IMR-90 (cell line): Measurements from ENCODE around the gene SMG1. TPM values are rescaled to one million over a fixed set of nuclear protein-coding genes. Genes with fewer than 3 reads are reported as not detected.

Experiments used
- ATAC-seq: fragments of 200-7000 bp; cut with Tn5 transposase; 2 replicates; pipeline ENCODE4 v1.9.1; 2020; ENCODE audit warnings: low read depth, mild to moderate bottlenecking, moderate library complexity
- BruUV-seq: library from RNA; stranded (reverse); fragments of 400-500 nt; replicated peaks from 2 replicates; lab custom pipeline; 2021; lab: Mats Ljungman, UMichigan
- CTCF ChIA-PET: fragments of 300-600 bp; formaldehyde crosslinking; extraction: SDS; loops from one replicate; lab custom pipeline; 2021; ENCODE audit warnings: antibody characterized with exemption; lab: Yijun Ruan, JAX
- POLR2A ChIA-PET: fragments of 300-600 bp; sonication (Branson Sonifier 250); formaldehyde crosslinking; loops from one replicate; lab custom pipeline; 2022; ENCODE audit warnings: antibody characterized with exemption; ENCODE audit not compliant: unreplicated experiment; lab: Charles Lee
- DNase-seq: peaks from one replicate; pipeline ENCODE4 v3.0.0; 2013
- H2AFZ ChIP-seq: replicated peaks from 2 replicates; pipeline ENCODE3; 2013; ENCODE audit warnings: low read length, mild to moderate bottlenecking; ENCODE audit not compliant: poor library complexity
- H2AK5ac ChIP-seq: 2 replicates; pipeline ENCODE4 v1.6.1; 2013; ENCODE audit warnings: low read depth, low read length, inconsistent platforms
- H2AK9ac ChIP-seq: replicated peaks from 2 replicates; pipeline ENCODE3; 2013; ENCODE audit warnings: mild to moderate bottlenecking, low read depth, low read length, moderate library complexity; ENCODE audit not compliant: poor library complexity
- H2BK120ac ChIP-seq: 2 replicates; pipeline ENCODE4 v1.6.1; 2013; ENCODE audit warnings: low read depth, low read length, inconsistent platforms
- H2BK15ac ChIP-seq: 3 replicates; pipeline ENCODE4 v1.6.1; 2013; ENCODE audit warnings: low read depth, low read length, inconsistent platforms
- H2BK20ac ChIP-seq: 2 replicates; pipeline ENCODE4 v1.6.1; 2013; ENCODE audit warnings: low read depth, mild to moderate bottlenecking, inconsistent platforms, low read length, moderate library complexity
- H2BK5ac ChIP-seq: 2 replicates; pipeline ENCODE4 v1.6.1; 2013; ENCODE audit warnings: mild to moderate bottlenecking, low read depth, low read length, inconsistent platforms; ENCODE audit not compliant: poor library complexity, severe bottlenecking
- H3K14ac ChIP-seq: replicated peaks from 2 replicates; pipeline ENCODE4 v1.6.1; 2013; ENCODE audit warnings: low read depth, low read length, inconsistent platforms
- H3K18ac ChIP-seq: 2 replicates; pipeline ENCODE4 v1.6.1; 2013; ENCODE audit warnings: low read depth, low read length, control low read depth
- H3K23ac ChIP-seq: 2 replicates; pipeline ENCODE4 v1.6.1; 2013; ENCODE audit warnings: low read depth, low read length, inconsistent platforms
- H3K27ac ChIP-seq: 2 replicates; pipeline ENCODE4 v1.5.1; 2013; ENCODE audit warnings: mild to moderate bottlenecking, control low read depth, low read length; ENCODE audit not compliant: insufficient read depth
- H3K27me3 ChIP-seq: 2 replicates; pipeline ENCODE4 v1.6.1; 2013; ENCODE audit warnings: low read length; ENCODE audit not compliant: control insufficient read depth, insufficient read depth
- H3K36me3 ChIP-seq: 2 replicates; pipeline ENCODE4 v1.6.1; 2013; ENCODE audit warnings: low read length, mixed read lengths; ENCODE audit not compliant: control insufficient read depth, insufficient read depth
- H3K4ac ChIP-seq: 2 replicates; pipeline ENCODE4 v1.6.1; 2013; ENCODE audit warnings: low read depth, low read length, inconsistent platforms
- H3K4me1 ChIP-seq: 2 replicates; pipeline ENCODE4 v1.6.1; 2013; ENCODE audit warnings: low read length, mixed read lengths; ENCODE audit not compliant: control insufficient read depth, insufficient read depth
- H3K4me2 ChIP-seq: 2 replicates; pipeline ENCODE4 v1.6.1; 2013; ENCODE audit warnings: low read depth, mild to moderate bottlenecking, control low read depth, low read length, moderate library complexity
- H3K4me3 ChIP-seq: 2 replicates; pipeline ENCODE4 v1.5.1; 2013; ENCODE audit warnings: low read depth, mild to moderate bottlenecking, control low read depth, low read length, moderate library complexity; ENCODE audit not compliant: insufficient read depth
- H3K56ac ChIP-seq: 2 replicates; pipeline ENCODE4 v1.6.1; 2013; ENCODE audit warnings: low read length, inconsistent platforms; ENCODE audit not compliant: insufficient read depth; ENCODE audit errors: extremely low read depth
- H3K79me1 ChIP-seq, 2 experiments: 2 replicates each; pipeline ENCODE4 v1.6.1; 2013; ENCODE audit warnings: low read length in 2 of 2, inconsistent platforms in 1 of 2, low read depth in 1 of 2
- H3K9ac ChIP-seq: 2 replicates; pipeline ENCODE4 v1.6.1; 2013; ENCODE audit warnings: low read depth, low read length, control low read depth
- H3K9me1 ChIP-seq: 2 replicates; pipeline ENCODE4 v1.6.1; 2013; ENCODE audit warnings: low read length, inconsistent platforms; ENCODE audit not compliant: insufficient read depth
- H3K9me3 ChIP-seq: 2 replicates; pipeline ENCODE4 v1.6.1; 2013; ENCODE audit warnings: low read length; ENCODE audit not compliant: control insufficient read depth, insufficient read depth
- H4K20me1 ChIP-seq: 2 replicates; pipeline ENCODE4 v1.6.1; 2013; ENCODE audit warnings: low read length, inconsistent platforms; ENCODE audit not compliant: insufficient read depth
- H4K5ac ChIP-seq: 2 replicates; pipeline ENCODE4 v1.6.1; 2013; ENCODE audit warnings: mild to moderate bottlenecking, low read depth, low read length, control low read depth
- H4K8ac ChIP-seq, 2 experiments: 2 replicates each; pipeline ENCODE4 v1.6.1; 2013; ENCODE audit warnings: low read depth in 2 of 2, low read length in 2 of 2, control low read depth in 1 of 2, inconsistent platforms in 1 of 2
- H4K91ac ChIP-seq: 2 replicates; pipeline ENCODE4 v1.6.1; 2013; ENCODE audit warnings: low read depth, low read length, inconsistent platforms; ENCODE audit not compliant: insufficient read depth
- BHLHE40 ChIP-seq: fragments of 150-350 bp; IDR thresholded peaks from 2 replicates; pipeline ENCODE4 v1.6.1; 2016; ENCODE audit warnings: mild to moderate bottlenecking, low read depth, low read length
- CEBPB ChIP-seq: IDR thresholded peaks from 2 replicates; pipeline ENCODE4 v1.6.1; 2012; ENCODE audit warnings: low read depth, low read length, improper control_type of control experiment
- CHD1 ChIP-seq: IDR thresholded peaks from 2 replicates; pipeline ENCODE4 v1.6.1; 2012; ENCODE audit warnings: low read depth, low read length, improper control_type of control experiment
- FOS ChIP-seq: fragments of 150-350 bp; IDR thresholded peaks from 2 replicates; pipeline ENCODE4 v1.6.1; 2016; ENCODE audit warnings: low read depth, low read length
- MAZ ChIP-seq: IDR thresholded peaks from 2 replicates; pipeline ENCODE4 v1.6.1; 2012; ENCODE audit warnings: low read depth, mild to moderate bottlenecking, low read length, improper control_type of control experiment, moderate library complexity, borderline replicate concordance
- MXI1 ChIP-seq: IDR thresholded peaks from 2 replicates; pipeline ENCODE4 v1.6.1; 2012; ENCODE audit warnings: low read depth, mild to moderate bottlenecking, low read length, moderate library complexity, borderline replicate concordance
- NFE2L2 ChIP-seq: fragments of 150-350 bp; IDR thresholded peaks from 2 replicates; pipeline ENCODE4 v1.6.1; 2016; ENCODE audit warnings: low read depth, mild to moderate bottlenecking, low read length
- POLR2A ChIP-seq: IDR thresholded peaks from 2 replicates; pipeline ENCODE4 v1.6.1; 2012; ENCODE audit warnings: mild to moderate bottlenecking, low read depth, low read length
- RAD21 ChIP-seq: IDR thresholded peaks from 2 replicates; pipeline ENCODE4 v1.6.1; 2012; ENCODE audit warnings: low read length, improper control_type of control experiment
- RCOR1 ChIP-seq: IDR thresholded peaks from 2 replicates; pipeline ENCODE4 v1.6.1; 2012; ENCODE audit warnings: mild to moderate bottlenecking, low read length, improper control_type of control experiment; ENCODE audit not compliant: insufficient replicate concordance
- RFX5 ChIP-seq: IDR thresholded peaks from 2 replicates; pipeline ENCODE4 v1.8.0; 2012; ENCODE audit warnings: low read depth, mild to moderate bottlenecking, low read length, moderate library complexity
- SMC3 ChIP-seq: fragments of 150-350 bp; IDR thresholded peaks from 2 replicates; pipeline ENCODE4 v1.6.1; 2016; ENCODE audit warnings: low read depth, mild to moderate bottlenecking, antibody characterized with exemption, low read length, moderate library complexity
- WGBS, 2 experiments: methylation state at CpG; one replicate each; pipeline versions ENCODE4 v1.1.5 to v1.1.7; 2013; ENCODE audit warnings: missing lambda C conversion rate in 2 of 2; ENCODE audit not compliant: insufficient read length in 1 of 2; ENCODE audit errors: extremely low coverage in 2 of 2; 5-methylcytosine and 5-hydroxymethylcytosine counted together
- dilution Hi-C: fragments of 300-500 bp; cut with HindIII; formaldehyde crosslinking; loops from one replicate; pipeline ENCODE4 v1.14.3; 2018; ENCODE audit warnings: low sequenced_read_pairs; ENCODE audit not compliant: unreplicated experiment
- in situ Hi-C: fragments of 300-500 bp; cut with MboI; formaldehyde crosslinking; loops from 3 replicates; pipeline ENCODE4 v1.14.3; 2019; ENCODE audit warnings: low sequenced_read_pairs, inconsistent platforms, mixed read lengths
- intact Hi-C: fragments of 100-400 bp; cut with micrococcal nuclease; formaldehyde crosslinking; loops from 2 replicates; pipeline ENCODE4 v1.10.0; 2022
- polyA plus RNA-seq, 3 experiments: library from polyadenylated mRNA; depleted of rRNA; stranded (reverse); fragments of >200 nt; gene quantifications; 2 replicates each; pipeline ENCODE4 v1.2.3, GENCODE V29; 2012; ENCODE audit warnings: low replicate concordance in 1 of 3
- total RNA-seq: library from RNA; depleted of rRNA; stranded (reverse); fragments of >200 nt; gene quantifications from 2 replicates; pipeline ENCODE4 v1.2.3, GENCODE V29; 2012
- TF ChIP-seq, protein P1 (sequence below): fragments of 150-350 bp; IDR thresholded peaks from 2 replicates; pipeline ENCODE4 v1.6.1; 2016; ENCODE audit warnings: low read depth, mild to moderate bottlenecking, low read length, moderate library complexity, borderline replicate concordance
- TF ChIP-seq, protein P2 (sequence below): fragments of 150-350 bp; IDR thresholded peaks from 2 replicates; pipeline ENCODE4 v1.6.1; 2017; ENCODE audit warnings: mild to moderate bottlenecking, antibody characterized with exemption, low read length, low read depth
- TF ChIP-seq, protein P3 (sequence below): conservative IDR thresholded peaks from 2 replicates; pipeline ENCODE4 v1.5.1; 2012; ENCODE audit warnings: mild to moderate bottlenecking, low read depth, low read length, improper control_type of control experiment

SMG1 gene
- total and polyA plus RNA-seq, 2 of the 4 experiments (the other 2 are of a cell fraction), result 13.4 to 53.8 TPM

DNA sequence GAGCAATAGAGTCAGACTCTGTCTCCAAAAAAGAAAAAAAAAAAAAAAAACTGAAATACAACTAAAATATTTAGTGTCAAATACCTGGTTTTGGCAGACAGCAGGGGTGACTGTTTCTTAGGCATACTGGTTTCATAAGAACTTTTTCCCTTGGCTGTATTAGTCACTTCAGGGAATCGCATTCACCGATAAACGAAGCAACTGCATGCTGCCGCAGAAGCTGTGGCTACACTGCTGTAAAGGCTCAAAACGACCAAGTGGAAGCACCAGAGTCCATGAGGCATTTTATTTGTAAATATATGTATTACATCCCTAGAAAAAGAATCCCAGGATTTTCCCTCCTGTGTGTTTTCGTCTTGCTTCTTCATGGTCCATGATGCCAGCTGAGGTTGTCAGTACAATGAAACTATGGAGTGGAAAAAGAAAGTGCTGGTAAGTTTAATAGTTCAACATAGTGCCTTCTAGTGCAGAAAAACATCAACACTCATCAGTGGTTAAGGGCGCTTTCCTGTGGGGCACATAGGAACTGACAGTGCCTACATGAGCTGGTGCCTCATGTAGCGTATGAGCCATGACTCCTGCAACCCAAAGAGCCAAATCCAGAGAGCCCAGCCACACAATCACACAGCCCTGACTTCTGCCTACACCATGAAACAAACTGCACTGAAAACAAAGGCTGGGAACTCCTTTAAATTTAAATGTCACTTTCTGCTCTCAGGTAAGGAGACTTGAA is 143.3 kb downstream of the SMG1 start:
- H3K56ac ChIP-seq, result no peak overlapping the region
- H3K9me3 ChIP-seq, result no peaks in the 10 kb centered on the region
- H2BK120ac ChIP-seq, result no peak overlapping the region
- H3K4me3 ChIP-seq, result no peak overlapping the region
- no peak overlapping the region for H2BK20ac ChIP-seq
- H4K20me1 ChIP-seq, result peaks cover 61% of the 10 kb centered on the region
- no peak overlapping the region for H3K27ac ChIP-seq
- H3K23ac ChIP-seq, result no peak overlapping the region
- ChIA-PET CTCF (no interaction called here), POLR2A (no interaction called here)
- no peak overlapping the region for H2BK5ac ChIP-seq
- H3K36me3 ChIP-seq, result peaks cover 47% of the 10 kb centered on the region
- intact Hi-C loops (no loop called here), in situ Hi-C loops (no loop called here), dilution Hi-C loops (no loop called here)
- peaks cover 7% of the 10 kb centered on the region; the same call in 1 of the 2 replicates for H3K9me1 ChIP-seq
- no peak overlapping the region for H3K18ac ChIP-seq
- DNase-seq, result no peak
- whole genome bisulfite sequencing, 2 experiments, result no CpG with 5 or more reads among the region's 8 CpGs
- H4K91ac ChIP-seq, result no peak overlapping the region
- H3K27me3 ChIP-seq, result no peaks in the 10 kb centered on the region
- H2AK9ac ChIP-seq, result no peak overlapping the region
- no peak overlapping the region for H4K8ac ChIP-seq
- no peaks in the 10 kb centered on the region; the same call in 1 of the 2 replicates for H3K4me1 ChIP-seq
- no peak overlapping the region for H3K4me2 ChIP-seq
- no peak; the same call in 1 of the 2 replicates for ATAC-seq
- H3K9ac ChIP-seq, result no peak overlapping the region
- H2AK5ac ChIP-seq, result no peak overlapping the region
- no peak overlapping the region for H4K5ac ChIP-seq
- H3K4ac ChIP-seq, result no peak overlapping the region
- TF ChIP-seq NFE2L2 (no peak), POLR2A (no peak), RCOR1 (no peak), BHLHE40 (no peak), RFX5 (no peak), RAD21 (no peak), CEBPB (no peak), CHD1 (no peak), MXI1 (no peak), MAZ (no peak), FOS (no peak), SMC3 (no peak)
- TF ChIP-seq, protein P1, sequence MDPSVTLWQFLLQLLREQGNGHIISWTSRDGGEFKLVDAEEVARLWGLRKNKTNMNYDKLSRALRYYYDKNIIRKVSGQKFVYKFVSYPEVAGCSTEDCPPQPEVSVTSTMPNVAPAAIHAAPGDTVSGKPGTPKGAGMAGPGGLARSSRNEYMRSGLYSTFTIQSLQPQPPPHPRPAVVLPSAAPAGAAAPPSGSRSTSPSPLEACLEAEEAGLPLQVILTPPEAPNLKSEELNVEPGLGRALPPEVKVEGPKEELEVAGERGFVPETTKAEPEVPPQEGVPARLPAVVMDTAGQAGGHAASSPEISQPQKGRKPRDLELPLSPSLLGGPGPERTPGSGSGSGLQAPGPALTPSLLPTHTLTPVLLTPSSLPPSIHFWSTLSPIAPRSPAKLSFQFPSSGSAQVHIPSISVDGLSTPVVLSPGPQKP, result no peak
- TF ChIP-seq, protein P2, sequence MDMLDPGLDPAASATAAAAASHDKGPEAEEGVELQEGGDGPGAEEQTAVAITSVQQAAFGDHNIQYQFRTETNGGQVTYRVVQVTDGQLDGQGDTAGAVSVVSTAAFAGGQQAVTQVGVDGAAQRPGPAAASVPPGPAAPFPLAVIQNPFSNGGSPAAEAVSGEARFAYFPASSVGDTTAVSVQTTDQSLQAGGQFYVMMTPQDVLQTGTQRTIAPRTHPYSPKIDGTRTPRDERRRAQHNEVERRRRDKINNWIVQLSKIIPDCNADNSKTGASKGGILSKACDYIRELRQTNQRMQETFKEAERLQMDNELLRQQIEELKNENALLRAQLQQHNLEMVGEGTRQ, result no peak
- TF ChIP-seq, protein P3, sequence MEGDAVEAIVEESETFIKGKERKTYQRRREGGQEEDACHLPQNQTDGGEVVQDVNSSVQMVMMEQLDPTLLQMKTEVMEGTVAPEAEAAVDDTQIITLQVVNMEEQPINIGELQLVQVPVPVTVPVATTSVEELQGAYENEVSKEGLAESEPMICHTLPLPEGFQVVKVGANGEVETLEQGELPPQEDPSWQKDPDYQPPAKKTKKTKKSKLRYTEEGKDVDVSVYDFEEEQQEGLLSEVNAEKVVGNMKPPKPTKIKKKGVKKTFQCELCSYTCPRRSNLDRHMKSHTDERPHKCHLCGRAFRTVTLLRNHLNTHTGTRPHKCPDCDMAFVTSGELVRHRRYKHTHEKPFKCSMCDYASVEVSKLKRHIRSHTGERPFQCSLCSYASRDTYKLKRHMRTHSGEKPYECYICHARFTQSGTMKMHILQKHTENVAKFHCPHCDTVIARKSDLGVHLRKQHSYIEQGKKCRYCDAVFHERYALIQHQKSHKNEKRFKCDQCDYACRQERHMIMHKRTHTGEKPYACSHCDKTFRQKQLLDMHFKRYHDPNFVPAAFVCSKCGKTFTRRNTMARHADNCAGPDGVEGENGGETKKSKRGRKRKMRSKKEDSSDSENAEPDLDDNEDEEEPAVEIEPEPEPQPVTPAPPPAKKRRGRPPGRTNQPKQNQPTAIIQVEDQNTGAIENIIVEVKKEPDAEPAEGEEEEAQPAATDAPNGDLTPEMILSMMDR, result no peak
- H2BK15ac ChIP-seq, result no peak overlapping the region
- peaks cover 17 to 47% of the 10 kb centered on the region in 2 experiments; a peak in 3 of 4 replicates for H3K79me1 ChIP-seq
- no peak overlapping the region for H3K14ac ChIP-seq
- H2AFZ ChIP-seq, result no peak overlapping the region
- BruUV-seq, result no TSS peak
